Lung (tissue), 12 donors: Measurements from ENCODE around the gene THRB. TPM values are rescaled to one million over a fixed set of nuclear protein-coding genes. Genes with fewer than 3 reads are reported as not detected.

Experiments used
- ATAC-seq: fragments of 200-7000 bp; cut with Tn5 transposase; one replicate; pipeline ENCODE4 v1.9.1; 2020; ENCODE audit warnings: moderate number of reproducible peaks; ENCODE audit not compliant: insufficient read depth, low FRiP score
- DNase-seq, 3 donors: peaks; one replicate each; pipeline ENCODE4 v3.0.0-alpha.2; 2013 to 2017
- H3K27ac ChIP-seq, 2 donors: one replicate each; pipeline ENCODE4 v1.5.1; 2013; ENCODE audit warnings: mild to moderate bottlenecking in 2 of 2, moderate library complexity in 2 of 2, control low read depth in 1 of 2, inconsistent platforms in 1 of 2, low read depth in 1 of 2, low read length in 1 of 2
- H3K27me3 ChIP-seq, 3 donors: one replicate each; pipeline ENCODE4 v1.5.1; 2013; ENCODE audit warnings: low read length in 2 of 3; ENCODE audit not compliant: control insufficient read depth in 3 of 3, insufficient read depth in 3 of 3
- H3K36me3 ChIP-seq, 4 donors: one replicate each; pipeline ENCODE4 v1.5.1; 2013; ENCODE audit warnings: low read length in 4 of 4, mild to moderate bottlenecking in 1 of 4, moderate library complexity in 1 of 4; ENCODE audit not compliant: control insufficient read depth in 4 of 4, insufficient read depth in 4 of 4
- H3K4me1 ChIP-seq, 5 donors: one replicate each; pipeline ENCODE4 v1.5.1; 2013; ENCODE audit warnings: low read length in 5 of 5, mild to moderate bottlenecking in 2 of 5, moderate library complexity in 1 of 5; ENCODE audit not compliant: control insufficient read depth in 5 of 5, insufficient read depth in 5 of 5
- H3K4me3 ChIP-seq: one replicate; pipeline ENCODE4 v1.5.1; 2013; ENCODE audit warnings: mild to moderate bottlenecking, control low read depth, moderate library complexity
- H3K9ac ChIP-seq, 2 donors: one replicate each; pipeline ENCODE4 v1.5.1; 2013; ENCODE audit warnings: low read length in 2 of 2, control low read depth in 1 of 2; ENCODE audit not compliant: insufficient read depth in 1 of 2
- H3K9me3 ChIP-seq, 4 donors: one replicate each; pipeline ENCODE4 v1.5.1; 2013; ENCODE audit warnings: low read length in 3 of 4, mild to moderate bottlenecking in 1 of 4, moderate library complexity in 1 of 4; ENCODE audit not compliant: control insufficient read depth in 4 of 4, insufficient read depth in 3 of 4
- WGBS, 2 donors: extraction: QIAGEN DNeasy Blood & Tissue Kit; methylation state at CpG; one replicate each; pipeline ENCODE4 v1.1.7; 2013; 5-methylcytosine and 5-hydroxymethylcytosine counted together
- polyA plus RNA-seq, 2 donors: library from polyadenylated mRNA; stranded (reverse); fragments of 200-250 nt; gene quantifications; one replicate each; pipeline ENCODE4 v1.2.1, GENCODE V29; 2013
- total RNA-seq, 2 donors: library from RNA; depleted of rRNA in 1 of 2; stranded (reverse); fragments of >200 nt in 1 of 2; gene quantifications; one replicate each; pipeline ENCODE4 v1.2.1, GENCODE V29; 2014 to 2021
- TF ChIP-seq, protein P1 (sequence below): IDR thresholded peaks from 2 replicates; pipeline ENCODE4 v1.5.1; 2012; ENCODE audit warnings: mild to moderate bottlenecking; ENCODE audit errors: control extremely low read depth, extremely low read depth
- donor health status: control.
- donor health status: control.
- donor health status: Bipolar disorder and iron deficiency.
- donor health status: healthy.
- donor health status: DM: yes; HTN: yes; CAD: no.

Gene THRB
- total and polyA plus RNA-seq, 4 donors, result 2.1 to 23.5 (median 6.1) TPM

DNA sequence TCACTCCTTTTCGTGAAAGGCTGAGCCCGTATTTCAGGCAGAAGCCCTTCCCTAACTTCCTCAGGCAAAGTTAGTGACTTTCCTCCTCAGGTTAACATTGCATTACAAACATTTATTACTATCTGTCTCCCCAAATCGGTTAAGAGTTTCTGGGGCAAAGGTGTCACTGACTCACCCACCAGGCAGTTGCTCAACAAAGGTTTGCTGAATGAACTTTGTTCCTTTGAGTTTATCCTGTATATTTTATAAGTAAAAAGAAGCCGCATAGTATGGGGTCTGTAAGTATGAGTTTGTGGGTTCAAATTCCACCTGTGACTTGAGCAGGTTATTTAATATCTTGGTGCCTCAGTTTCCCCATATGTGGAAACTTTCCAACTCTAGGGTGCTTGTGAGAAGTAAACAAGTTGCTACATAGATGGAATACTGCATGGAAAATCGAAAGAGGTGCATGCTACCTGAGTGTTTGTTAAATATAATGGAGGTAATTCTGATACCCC is 177.7 kb downstream of the THRB start:
- peaks cover 0 to 15% (median 2%) of the 10 kb centered on the region in 4 donors for H3K36me3 ChIP-seq
- ATAC-seq (no peak), DNase-seq (no peak)
- H3K9me3 ChIP-seq, result peaks cover 0 to 5% (median under 1%) of the 10 kb centered on the region in 4 donors
- H3K9ac ChIP-seq, result no peak overlapping the region
- TF ChIP-seq, protein P1, sequence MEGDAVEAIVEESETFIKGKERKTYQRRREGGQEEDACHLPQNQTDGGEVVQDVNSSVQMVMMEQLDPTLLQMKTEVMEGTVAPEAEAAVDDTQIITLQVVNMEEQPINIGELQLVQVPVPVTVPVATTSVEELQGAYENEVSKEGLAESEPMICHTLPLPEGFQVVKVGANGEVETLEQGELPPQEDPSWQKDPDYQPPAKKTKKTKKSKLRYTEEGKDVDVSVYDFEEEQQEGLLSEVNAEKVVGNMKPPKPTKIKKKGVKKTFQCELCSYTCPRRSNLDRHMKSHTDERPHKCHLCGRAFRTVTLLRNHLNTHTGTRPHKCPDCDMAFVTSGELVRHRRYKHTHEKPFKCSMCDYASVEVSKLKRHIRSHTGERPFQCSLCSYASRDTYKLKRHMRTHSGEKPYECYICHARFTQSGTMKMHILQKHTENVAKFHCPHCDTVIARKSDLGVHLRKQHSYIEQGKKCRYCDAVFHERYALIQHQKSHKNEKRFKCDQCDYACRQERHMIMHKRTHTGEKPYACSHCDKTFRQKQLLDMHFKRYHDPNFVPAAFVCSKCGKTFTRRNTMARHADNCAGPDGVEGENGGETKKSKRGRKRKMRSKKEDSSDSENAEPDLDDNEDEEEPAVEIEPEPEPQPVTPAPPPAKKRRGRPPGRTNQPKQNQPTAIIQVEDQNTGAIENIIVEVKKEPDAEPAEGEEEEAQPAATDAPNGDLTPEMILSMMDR, result no peak
- H3K27me3 ChIP-seq, result no peaks in the 10 kb centered on the region
- 93 to 95% methylated on average over 5 of the region's 5 CpGs for WGBS, 2 donors
- H3K27ac ChIP-seq, result no peak overlapping the region
- peaks cover 0 to 5% (median 0%) of the 10 kb centered on the region in 5 donors for H3K4me1 ChIP-seq
- H3K4me3 ChIP-seq, result no peak overlapping the region

GRCh38 chr3:24315971-24316370 is 178.7 kb downstream of the THRB start:
- Histone ChIP-seq H3K27ac (no peak overlapping the region), H3K36me3 (peaks cover 0 to 15% (median 2%) of the 10 kb centered on the region in 4 donors), H3K27me3 (no peaks in the 10 kb centered on the region), H3K4me1 (peaks cover 0 to 5% (median 0%) of the 10 kb centered on the region in 5 donors), H3K4me3 (no peak overlapping the region), H3K9me3 (peaks cover 0 to 5% (median under 1%) of the 10 kb centered on the region in 4 donors), H3K9ac (no peak overlapping the region)
- DNase-seq, result no peak
- no peak for ATAC-seq
- TF ChIP-seq, protein P1, result no peak

DNA sequence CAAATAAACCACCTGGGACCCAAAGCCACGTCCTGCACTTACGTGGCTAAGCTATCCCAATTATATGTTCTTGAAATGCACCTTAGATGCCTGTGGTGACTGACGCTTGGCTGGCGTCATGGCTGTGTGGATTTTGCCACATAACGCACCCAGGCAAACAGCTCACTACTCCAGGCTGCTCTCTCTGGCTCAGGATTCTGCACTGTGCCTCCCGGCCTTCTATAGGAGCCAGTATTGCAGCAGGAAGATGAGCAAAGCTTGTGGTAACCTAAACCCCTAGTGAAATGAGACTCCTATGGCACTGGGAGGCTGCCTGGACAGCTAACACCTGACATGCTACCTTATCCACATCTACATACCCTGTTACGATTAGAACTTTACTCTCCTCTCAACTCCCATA is 179.3 kb downstream of the THRB start:
- Histone ChIP-seq H3K27ac (no peak overlapping the region), H3K9me3 (peaks cover 0 to 5% (median under 1%) of the 10 kb centered on the region in 4 donors), H3K27me3 (no peaks in the 10 kb centered on the region), H3K9ac (no peak overlapping the region), H3K36me3 (peaks cover 0 to 11% (median 2%) of the 10 kb centered on the region in 4 donors), H3K4me1 (peaks cover 0 to 5% (median 0%) of the 10 kb centered on the region in 5 donors), H3K4me3 (no peak overlapping the region)
- 93 to 94% methylated on average over 7 of the region's 7 CpGs for WGBS, 2 donors
- no peak for ATAC-seq
- TF ChIP-seq, protein P1, result no peak
- no peak for DNase-seq

DNA sequence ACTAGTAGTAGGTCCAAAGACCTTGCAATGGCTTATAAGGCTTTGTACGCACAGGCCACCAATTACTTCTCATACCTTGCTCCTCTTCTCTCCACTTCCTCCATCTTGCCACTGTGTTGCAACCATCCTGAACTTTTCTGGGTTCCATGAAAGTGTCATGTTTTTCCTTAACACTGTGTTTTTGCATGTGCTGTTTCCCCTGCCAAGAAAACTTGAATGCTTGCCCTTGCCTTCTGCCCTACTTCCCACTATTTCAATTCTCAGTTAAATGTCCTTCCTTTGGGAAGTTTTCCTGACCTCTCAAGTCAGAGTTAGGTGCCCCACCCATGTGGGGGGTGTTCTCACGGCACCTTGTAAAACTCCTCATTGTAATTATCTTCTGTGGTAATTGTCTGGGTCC is 182.8 kb downstream of the THRB start:
- Histone ChIP-seq H3K9ac (no peak overlapping the region), H3K9me3 (no peaks in the 10 kb centered on the region), H3K27ac (no peak overlapping the region), H3K27me3 (no peaks in the 10 kb centered on the region), H3K36me3 (peaks cover 0 to 4% (median under 1%) of the 10 kb centered on the region in 4 donors), H3K4me3 (no peak overlapping the region), H3K4me1 (peaks cover 0 to 5% (median 3%) of the 10 kb centered on the region in 5 donors)
- TF ChIP-seq, protein P1, result no peak
- ATAC-seq, result no peak
- DNase-seq, result peak in 2 of 3 donors; percentile 11 to 65
- 77 to 83% methylated on average over 2 of the region's 2 CpGs for whole genome bisulfite sequencing, 2 donors
